Adipocyte (in vitro differentiated cells): Measurements from ENCODE around the gene JAKMIP2.
A peak's percentile ranks its signal among the peaks of the same experiment; 100 is the strongest.

Experiments used
- DNase-seq: peaks from one replicate; pipeline ENCODE4 v3.0.0-alpha.2; 2015; ENCODE audit warnings: low read depth
- H3K27me3 ChIP-seq: replicated peaks from 2 replicates; pipeline ENCODE4 v1.7.0; 2013; ENCODE audit warnings: mild to moderate bottlenecking, low read length, moderate library complexity; ENCODE audit not compliant: control insufficient read depth, insufficient read depth
- H3K36me3 ChIP-seq: 2 replicates; pipeline ENCODE4 v1.7.0; 2013; ENCODE audit warnings: low read length, mild to moderate bottlenecking, moderate library complexity; ENCODE audit not compliant: control insufficient read depth, insufficient read depth, severe bottlenecking
- H3K4me1 ChIP-seq: 2 replicates; pipeline ENCODE4 v1.7.0; 2013; ENCODE audit warnings: mild to moderate bottlenecking, low read length, moderate library complexity; ENCODE audit not compliant: control insufficient read depth, insufficient read depth
- H3K4me3 ChIP-seq: 2 replicates; pipeline ENCODE4 v1.7.0; 2013; ENCODE audit warnings: mild to moderate bottlenecking, low read length, moderate library complexity
- H3K9ac ChIP-seq: 2 replicates; pipeline ENCODE4 v1.7.0; 2013; ENCODE audit warnings: mild to moderate bottlenecking, low read length, moderate library complexity
- H3K9me3 ChIP-seq: 2 replicates; pipeline ENCODE4 v1.7.0; 2013; ENCODE audit warnings: mild to moderate bottlenecking, low read length, moderate library complexity; ENCODE audit not compliant: control insufficient read depth

Gene JAKMIP2

DNA sequence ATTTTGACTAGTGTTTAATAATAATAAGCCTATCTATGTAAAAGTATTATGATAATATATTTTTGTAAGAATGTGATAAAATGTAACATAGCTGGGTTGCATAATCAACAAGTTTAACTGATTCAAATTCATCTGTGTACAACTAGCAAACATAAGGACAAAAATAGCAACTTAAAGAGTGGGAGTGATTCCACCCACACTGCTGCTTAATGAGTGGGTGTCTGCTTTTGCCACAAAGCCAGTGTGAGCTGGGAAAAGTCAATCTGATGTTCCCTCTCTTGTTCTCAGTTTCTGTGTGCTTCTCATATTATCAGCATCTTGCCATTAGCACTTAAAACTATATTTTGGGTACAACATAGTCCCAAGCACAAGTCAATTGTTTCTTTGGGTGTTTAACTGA lies 161.5 kb downstream of the JAKMIP2 start:
- Histone ChIP-seq H3K9me3 (no peaks in the 10 kb centered on the region), H3K4me3 (no peak overlapping the region), H3K9ac (no peak overlapping the region), H3K4me1 (peaks cover 22% of the 10 kb centered on the region), H3K27me3 (peaks cover 1% of the 10 kb centered on the region), H3K36me3 (no peaks in the 10 kb centered on the region)
- no peak for DNase-seq

- no peaks in the 10 kb centered on the region for H3K9me3 ChIP-seq
- no peak overlapping the region for H3K9ac ChIP-seq
- no peak overlapping the region for H3K4me3 ChIP-seq
- no peaks in the 10 kb centered on the region for H3K27me3 ChIP-seq
- no peaks in the 10 kb centered on the region for H3K36me3 ChIP-seq
- no peak for DNase-seq
- H3K4me1 ChIP-seq: peaks cover 22% of the 10 kb centered on the region
Observed at GRCh38 chr5:147619281-147619878, 163.1 kb downstream of the JAKMIP2 start.

- no peak for DNase-seq
- Histone ChIP-seq H3K9me3 (no peaks in the 10 kb centered on the region), H3K4me1 (peaks cover 34% of the 10 kb centered on the region), H3K36me3 (no peaks in the 10 kb centered on the region), H3K9ac (no peak overlapping the region), H3K27me3 (no peaks in the 10 kb centered on the region), H3K4me3 (no peak overlapping the region)
Observed at GRCh38 chr5:147617711-147618350, 164.7 kb downstream of the JAKMIP2 start.

- no peaks in the 10 kb centered on the region for H3K36me3 ChIP-seq
- H3K4me1 ChIP-seq: peaks cover 39% of the 10 kb centered on the region
- H3K9ac ChIP-seq: no peak overlapping the region
- H3K9me3 ChIP-seq: no peaks in the 10 kb centered on the region
- no peak for DNase-seq
- no peaks in the 10 kb centered on the region for H3K27me3 ChIP-seq
- no peak overlapping the region for H3K4me3 ChIP-seq
Observed at GRCh38 chr5:147617191-147617606, 165.3 kb downstream of the JAKMIP2 start.

DNA sequence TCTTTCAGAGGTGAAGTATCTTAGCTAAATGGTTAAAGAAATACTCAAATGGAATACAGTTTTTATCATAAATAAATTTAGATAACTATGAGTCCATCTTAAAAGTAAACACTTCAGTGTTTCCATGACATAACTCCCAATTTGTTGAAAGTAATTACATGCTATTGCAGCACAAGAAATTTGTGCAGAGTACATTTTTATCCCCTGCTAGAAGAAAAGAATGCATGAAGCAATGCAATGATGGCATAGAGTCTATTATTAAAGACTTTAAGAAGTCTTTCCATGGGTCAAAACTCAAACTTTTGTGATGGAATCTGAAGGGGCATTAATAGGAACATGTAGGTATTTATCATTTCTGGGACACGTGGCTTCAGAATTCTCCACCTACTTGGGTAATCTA lies 166.1 kb downstream of the JAKMIP2 start:
- Histone ChIP-seq H3K4me3 (no peak overlapping the region), H3K9me3 (no peaks in the 10 kb centered on the region), H3K27me3 (no peaks in the 10 kb centered on the region), H3K36me3 (no peaks in the 10 kb centered on the region), H3K9ac (no peak overlapping the region), H3K4me1 (peaks cover 39% of the 10 kb centered on the region)
- peak; percentile 42 for DNase-seq

DNA sequence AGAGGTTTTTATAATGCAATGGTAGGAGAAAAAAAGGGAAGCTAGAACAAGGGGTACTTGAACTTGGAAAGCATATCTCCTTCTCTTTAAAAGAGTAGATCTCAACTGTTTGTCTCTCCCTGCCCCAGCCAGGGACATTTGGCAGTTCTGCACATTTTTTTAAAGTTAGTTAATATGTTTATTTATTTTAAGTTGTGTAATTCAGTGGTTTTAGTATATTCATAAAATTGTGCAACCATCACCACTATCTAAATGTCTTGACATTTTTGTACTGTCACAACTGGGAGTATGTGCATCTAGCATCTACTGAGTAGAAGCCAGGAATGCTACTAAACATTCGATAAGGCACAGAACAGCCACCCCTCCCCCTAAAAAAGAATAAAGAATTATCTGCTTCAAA lies 169.2 kb downstream of the JAKMIP2 start:
- Histone ChIP-seq H3K9me3 (no peaks in the 10 kb centered on the region), H3K36me3 (no peaks in the 10 kb centered on the region), H3K9ac (no peak overlapping the region), H3K27me3 (no peaks in the 10 kb centered on the region), H3K4me3 (peak overlapping the region; percentile 29), H3K4me1 (peaks cover 22% of the 10 kb centered on the region)
- DNase-seq: peak; percentile 67

DNA sequence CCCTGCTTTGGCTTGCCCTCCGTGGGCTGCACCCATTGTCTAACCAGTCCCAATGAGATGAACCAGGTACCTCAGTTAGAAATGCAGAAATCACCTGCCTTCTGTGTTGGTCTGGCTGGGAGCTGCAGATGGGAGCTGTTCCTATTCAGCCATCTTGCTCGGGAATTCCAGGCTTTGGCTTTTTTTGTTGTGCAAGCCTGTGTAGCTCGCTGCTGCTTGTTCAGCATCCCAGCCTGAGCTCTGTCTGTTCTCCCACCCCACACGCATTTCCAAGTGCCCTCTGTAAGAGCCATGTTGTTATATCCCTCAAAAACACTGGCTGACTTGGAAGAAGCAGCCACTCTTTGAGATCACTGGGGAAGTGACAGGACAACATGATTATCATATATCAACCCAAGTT lies 171.0 kb downstream of the JAKMIP2 start:
- H3K36me3 ChIP-seq: no peaks in the 10 kb centered on the region
- DNase-seq: no peak

GRCh38 chr5:147610798-147611197 lies 171.7 kb downstream of the JAKMIP2 start:
- H3K4me3 ChIP-seq: no peak overlapping the region
- H3K9ac ChIP-seq: no peak overlapping the region
- no peaks in the 10 kb centered on the region for H3K36me3 ChIP-seq
- no peaks in the 10 kb centered on the region for H3K9me3 ChIP-seq
- H3K27me3 ChIP-seq: no peaks in the 10 kb centered on the region
- DNase-seq: no peak
- peaks cover 18% of the 10 kb centered on the region for H3K4me1 ChIP-seq

More for the DNA sequence above, 171.0 kb downstream of the JAKMIP2 start:
- Histone ChIP-seq H3K9me3 (no peaks in the 10 kb centered on the region), H3K4me3 (no peak overlapping the region), H3K4me1 (peaks cover 18% of the 10 kb centered on the region), H3K9ac (no peak overlapping the region), H3K27me3 (no peaks in the 10 kb centered on the region)

GRCh38 chr5:147601652-147602051 lies 180.9 kb downstream of the JAKMIP2 start:
- no peaks in the 10 kb centered on the region for H3K9me3 ChIP-seq
- H3K9ac ChIP-seq: no peak overlapping the region
- H3K4me1 ChIP-seq: no peaks in the 10 kb centered on the region
- no peak overlapping the region for H3K4me3 ChIP-seq
- H3K27me3 ChIP-seq: no peaks in the 10 kb centered on the region
- no peak for DNase-seq
- no peaks in the 10 kb centered on the region for H3K36me3 ChIP-seq

GRCh38 chr5:147591120-147591519 lies 191.4 kb downstream of the JAKMIP2 start:
- H3K36me3 ChIP-seq: no peaks in the 10 kb centered on the region
- H3K4me3 ChIP-seq: no peak overlapping the region
- peaks cover 9% of the 10 kb centered on the region for H3K9me3 ChIP-seq
- peaks cover 6% of the 10 kb centered on the region for H3K27me3 ChIP-seq
- no peak for DNase-seq
- peaks cover 5% of the 10 kb centered on the region for H3K4me1 ChIP-seq
- H3K9ac ChIP-seq: no peak overlapping the region

DNA sequence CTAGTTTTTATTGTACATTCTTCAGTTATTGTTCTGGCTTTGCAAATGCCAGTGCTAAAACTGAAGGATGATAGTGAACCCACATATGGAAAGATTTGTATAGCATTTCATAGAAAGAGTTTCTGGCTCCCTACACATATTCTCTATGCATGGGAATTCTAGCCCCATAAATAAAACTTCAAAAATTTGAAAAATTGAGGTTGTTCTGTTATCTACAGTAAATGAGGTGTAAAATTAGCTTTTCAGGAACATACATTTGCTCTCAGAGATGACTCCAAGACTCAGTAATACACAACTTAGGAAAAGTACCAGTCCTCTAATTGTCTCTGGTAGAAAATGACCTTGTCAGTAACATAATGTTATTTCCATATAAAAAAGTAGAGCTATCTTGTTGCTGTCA lies 192.4 kb downstream of the JAKMIP2 start:
- Histone ChIP-seq H3K27me3 (peaks cover 6% of the 10 kb centered on the region), H3K9ac (no peak overlapping the region), H3K36me3 (no peaks in the 10 kb centered on the region), H3K4me3 (no peak overlapping the region), H3K9me3 (peaks cover 9% of the 10 kb centered on the region), H3K4me1 (peaks cover 5% of the 10 kb centered on the region)
- no peak for DNase-seq

DNA sequence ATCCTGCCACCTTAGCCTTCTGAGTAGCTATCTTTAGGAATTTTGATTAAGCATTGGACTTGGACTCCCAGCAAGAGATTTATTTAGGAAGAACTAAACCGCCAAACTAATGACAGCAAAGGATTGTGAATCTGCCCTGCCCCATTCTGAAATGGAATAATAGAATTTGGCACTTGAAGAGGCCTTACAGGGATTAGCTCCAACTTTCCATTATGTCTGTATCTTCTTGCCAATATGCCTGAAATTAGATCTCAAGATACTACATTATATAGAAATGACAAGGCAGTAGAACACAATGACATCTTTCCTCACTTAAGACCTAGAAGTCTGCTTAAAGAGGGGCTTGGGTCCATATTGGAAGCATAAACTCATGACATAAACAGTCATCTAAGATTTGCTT lies 195.7 kb downstream of the JAKMIP2 start:
- Histone ChIP-seq H3K9ac (no peak overlapping the region), H3K4me3 (no peak overlapping the region), H3K9me3 (no peaks in the 10 kb centered on the region), H3K4me1 (peaks cover 5% of the 10 kb centered on the region), H3K36me3 (no peaks in the 10 kb centered on the region), H3K27me3 (no peaks in the 10 kb centered on the region)
- no peak for DNase-seq
